ENCODE data around the gene STATH.
A peak's percentile ranks its signal among the peaks of the same experiment; 100 is the strongest.
"Not testable (repeated sequence)": the region's sequence is repeated elsewhere in the genome, so short reads cannot be mapped to it uniquely, and the experiment has no call there.

Gene STATH, protein sequence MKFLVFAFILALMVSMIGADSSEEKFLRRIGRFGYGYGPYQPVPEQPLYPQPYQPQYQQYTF

DNA sequence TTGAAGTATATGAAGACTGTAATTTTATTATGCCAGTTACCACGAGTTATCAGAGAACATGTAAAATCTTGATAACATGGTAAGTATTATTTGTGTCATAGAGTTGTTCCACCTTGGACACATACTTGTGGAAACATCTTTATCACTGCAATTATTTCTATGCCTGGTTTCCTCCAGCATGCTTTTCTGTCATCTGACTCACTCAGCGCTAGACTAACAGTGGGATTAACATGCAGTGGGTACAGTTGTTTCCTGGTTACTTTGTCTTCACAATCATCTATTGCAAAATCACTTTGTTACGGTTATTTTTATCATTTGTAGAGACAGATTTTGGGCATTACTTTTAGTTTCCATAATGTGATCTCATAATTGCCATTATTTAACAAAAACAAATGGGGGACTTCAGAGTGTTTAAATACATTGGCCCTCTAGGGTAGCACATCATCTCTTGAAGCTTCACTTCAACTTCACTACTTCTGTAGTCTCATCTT, at the start of gene STATH:
STATH (plus strand) TSS at position 441 of the 491 bp plus-strand sequence. CDS start 2,472 bp downstream, outside the sequence.
- no peak for DNase-seq

DNA sequence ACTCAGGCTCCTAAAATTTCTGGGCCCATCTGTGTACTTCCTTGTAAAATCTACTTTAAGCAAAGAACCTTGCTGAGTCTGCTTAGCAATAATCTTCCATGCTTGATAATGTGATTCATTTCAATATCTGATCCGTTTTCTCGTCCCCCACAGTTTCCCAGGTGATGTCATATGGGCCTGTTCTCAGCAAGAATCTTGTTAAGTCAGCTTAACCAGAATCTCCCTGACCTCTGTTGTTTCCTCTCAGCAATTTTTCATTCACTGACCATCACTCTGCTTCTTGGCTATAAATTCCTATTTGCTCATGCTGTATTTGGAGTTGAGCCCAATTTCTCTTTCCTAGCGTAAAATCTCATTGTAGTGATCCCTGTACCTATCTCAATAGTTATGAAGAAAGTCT, 44.2 kb upstream of the STATH start:
- DNase-seq = no peak

DNA sequence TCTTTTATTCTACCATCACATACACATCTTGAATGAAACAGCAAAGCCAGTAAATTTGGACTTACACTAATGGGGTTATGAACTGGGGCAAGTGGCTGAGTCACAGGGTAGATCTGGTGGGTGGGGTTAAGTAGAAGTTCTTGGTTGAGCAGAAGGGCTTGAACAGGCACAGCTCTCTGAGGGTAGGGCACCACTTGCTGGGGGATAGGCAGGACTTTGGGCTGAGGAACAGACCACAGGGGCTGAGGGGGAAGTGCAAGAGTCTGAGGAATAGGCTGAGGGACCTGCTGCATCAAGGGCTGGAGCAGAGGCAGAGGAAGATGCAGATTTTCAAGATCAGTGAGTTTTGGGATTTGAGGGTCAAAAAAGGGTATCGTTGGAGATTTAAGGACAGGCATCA, 38.6 kb upstream of the STATH start:
- DNase-seq = no peak

DNA sequence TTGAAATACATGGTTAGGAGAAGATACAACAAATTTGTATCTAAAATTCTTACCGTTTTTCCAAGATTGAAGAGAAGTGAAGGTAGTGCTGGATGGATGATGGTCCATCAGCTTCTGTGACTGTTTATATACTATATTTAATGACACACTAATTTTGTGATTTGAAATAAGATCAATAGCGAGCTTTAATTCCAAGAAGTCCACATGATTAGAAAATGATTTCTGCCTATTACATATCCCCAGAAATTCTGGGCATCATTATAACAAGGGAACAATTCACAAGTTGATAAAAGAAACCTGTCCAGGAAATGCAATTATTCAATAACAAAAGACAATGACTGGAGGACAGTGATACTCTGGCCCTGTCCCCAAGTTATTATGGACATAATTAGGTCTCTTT, 30.1 kb upstream of the STATH start, which contains the start of gene CSN2:
CSN2 (minus strand) TSS at position 101 of the 400 bp plus-strand sequence. CDS start 4,733 bp downstream, outside the sequence.
- DNase-seq = no peak

DNA sequence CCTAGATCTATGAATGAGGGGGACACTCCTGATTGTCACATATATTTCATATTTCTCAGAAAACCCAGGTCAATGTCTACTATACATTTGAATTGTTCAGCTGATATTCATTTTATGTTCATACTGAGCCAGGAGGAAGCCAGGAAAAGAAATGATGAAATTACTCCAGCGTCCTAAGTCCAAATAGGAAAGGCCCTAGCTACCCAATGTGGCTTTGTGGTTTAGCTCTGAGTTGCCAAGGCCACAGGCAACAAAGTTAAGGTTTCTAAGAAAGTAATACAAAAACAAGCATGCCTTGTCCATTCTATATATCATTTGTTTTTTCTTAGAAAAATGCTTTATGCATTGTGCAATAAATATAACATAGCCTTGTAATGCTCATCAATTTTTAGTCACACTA, 25.7 kb upstream of the STATH start:
- DNase-seq = no peak

DNA sequence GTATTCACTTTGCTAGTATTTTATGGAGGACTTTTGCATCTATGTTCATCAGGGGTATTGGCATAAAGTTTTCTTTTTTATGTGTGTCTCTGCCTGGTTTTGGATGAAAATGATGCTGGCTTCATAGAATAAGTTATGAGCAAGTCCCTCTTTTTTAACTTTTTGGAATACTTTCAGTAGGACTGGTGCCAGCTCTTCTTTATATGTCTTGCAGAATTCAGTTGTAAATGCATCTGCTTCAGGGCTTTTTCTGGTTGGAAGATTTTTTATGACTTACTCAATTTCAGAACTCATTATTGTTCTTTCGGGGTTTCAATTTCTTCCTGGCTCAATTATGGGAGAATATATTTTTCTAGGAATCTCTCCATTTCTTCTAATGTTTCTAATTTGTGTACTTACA, 21.1 kb upstream of the STATH start:
- DNase-seq = no peak

DNA sequence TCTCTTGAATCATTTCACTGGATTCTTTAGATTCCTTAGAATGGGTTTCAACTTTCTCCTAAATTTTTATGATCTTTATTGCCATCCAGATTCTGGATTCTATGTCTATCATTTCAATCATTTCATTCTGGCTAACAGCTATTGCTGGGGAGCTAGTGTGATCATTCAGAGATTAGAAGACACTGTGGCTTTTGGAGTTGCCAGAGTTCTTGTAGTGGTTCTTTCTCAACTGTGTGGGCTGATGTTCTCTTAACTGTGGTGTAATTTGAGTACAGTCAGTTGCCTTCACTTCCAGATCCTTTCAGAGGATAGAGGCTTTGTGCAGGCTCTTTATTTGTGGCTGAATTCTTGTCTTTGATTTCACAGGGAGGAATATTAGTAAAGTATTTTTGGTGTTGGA, 18.2 kb upstream of the STATH start:
- no peak for DNase-seq

DNA sequence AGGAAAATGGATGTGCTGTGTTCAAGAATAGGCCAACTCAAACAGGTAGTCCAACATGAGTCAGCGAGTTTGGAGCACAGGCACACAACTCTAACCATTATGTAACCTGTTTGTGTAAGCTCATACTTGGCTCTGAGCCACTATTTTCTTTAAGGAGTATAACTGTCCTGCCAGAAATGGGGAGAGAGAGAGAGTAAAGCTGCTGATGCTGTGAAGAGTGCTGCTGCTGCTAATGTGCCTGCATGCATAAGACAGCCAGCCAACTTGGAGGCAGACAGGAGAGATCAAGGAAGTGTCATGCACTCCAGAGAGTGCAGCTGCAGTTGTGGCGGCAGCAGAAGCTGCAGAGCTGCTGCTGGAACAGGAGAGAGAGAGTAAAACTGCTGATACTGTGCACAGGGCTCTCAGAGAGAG, 11.7 kb upstream of the STATH start:
- peak; percentile 67 to 68 for DNase-seq

DNA sequence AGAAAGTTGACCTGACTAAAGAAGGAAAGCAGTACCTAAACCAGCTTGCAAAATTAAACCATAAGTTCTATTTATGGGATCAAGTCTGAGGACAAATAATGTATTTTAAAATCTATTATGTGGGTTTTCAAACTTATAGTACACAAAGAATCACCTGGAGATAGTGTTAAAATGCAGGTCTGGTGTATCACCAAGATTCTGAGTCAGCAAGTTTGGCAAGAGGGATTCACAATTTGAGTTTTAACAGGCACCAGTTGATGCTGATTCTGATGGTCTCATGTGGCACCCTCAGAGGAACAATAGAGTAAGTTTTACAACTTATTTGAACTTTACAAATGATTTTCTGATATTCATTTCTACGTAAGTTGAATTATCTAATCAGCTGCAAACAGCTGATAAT, 9.1 kb upstream of the STATH start:
- no peak for DNase-seq

DNA sequence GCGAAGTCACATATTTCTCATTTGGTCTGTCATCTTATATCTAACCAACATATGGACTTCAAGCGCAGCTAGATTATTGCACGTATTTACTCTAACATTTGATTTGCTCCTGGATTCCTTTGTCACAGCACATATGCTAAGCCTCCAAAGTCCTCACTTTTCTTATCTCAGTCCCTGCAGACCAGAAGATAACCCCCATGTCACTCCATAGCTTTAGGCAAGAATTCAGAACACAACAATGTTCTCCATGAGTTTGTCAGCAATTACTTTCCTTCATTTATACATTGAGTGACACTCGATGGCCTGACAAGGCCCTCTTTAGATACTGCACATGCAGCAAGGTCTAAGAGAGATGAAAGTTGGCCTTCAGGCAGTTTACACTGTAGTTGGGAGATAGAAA, 4.8 kb upstream of the STATH start:
- DNase-seq = no peak

DNA sequence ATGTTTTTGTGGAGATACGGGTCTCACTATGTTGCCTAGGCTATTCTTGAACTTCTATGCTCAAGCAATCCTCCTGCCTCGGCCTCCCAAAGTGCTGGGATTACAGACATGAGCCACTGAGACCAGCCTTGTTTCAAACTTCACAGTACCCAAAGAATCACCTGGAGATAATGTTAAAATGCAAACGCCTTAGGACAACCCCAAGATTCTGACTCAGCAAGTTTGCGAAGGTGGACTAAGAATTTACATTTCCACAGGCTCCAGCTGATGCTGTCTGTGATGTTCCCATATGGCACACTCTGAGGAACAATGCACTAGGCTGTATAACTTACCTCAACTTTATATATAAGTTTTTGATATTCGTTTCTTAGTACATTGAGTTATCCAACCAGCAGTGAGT, 984 bp upstream of the STATH start:
- no peak for DNase-seq

DNA sequence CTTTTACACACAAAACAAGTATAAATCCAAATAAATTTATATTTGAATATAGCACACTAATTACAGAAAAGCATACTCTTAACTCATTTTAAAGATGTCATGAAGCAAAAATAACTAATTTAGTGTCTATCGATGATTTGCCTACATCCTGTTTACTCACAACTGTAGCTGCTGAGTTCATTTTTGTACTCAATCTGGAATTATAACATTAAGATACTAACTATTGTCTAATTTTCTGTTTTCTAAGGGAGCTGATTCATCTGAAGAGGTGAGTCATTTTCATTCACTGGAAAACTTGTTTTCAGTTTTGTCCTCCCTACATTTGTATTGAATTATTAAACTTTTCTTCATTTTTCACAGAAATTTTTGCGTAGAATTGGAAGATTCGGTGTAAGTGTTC, 3.7 kb downstream of the STATH start:
- no peak for DNase-seq

DNA sequence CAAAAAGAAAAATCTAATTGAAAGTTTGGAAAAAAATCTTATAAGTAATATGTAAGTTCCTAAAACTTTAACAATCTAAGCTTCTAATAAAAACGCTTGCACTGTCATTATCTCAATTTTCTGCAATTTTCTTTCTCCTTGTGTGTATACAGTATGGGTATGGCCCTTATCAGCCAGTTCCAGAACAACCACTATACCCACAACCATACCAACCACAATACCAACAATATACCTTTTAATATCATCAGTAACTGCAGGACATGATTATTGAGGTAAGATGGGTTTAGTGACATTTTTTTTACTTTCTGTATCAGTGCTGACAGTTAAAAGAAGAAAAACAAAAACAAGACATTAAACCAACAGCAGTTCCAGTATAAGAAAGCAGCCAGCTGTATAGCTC, 4.9 kb downstream of the STATH start:
- no peak for DNase-seq

DNA sequence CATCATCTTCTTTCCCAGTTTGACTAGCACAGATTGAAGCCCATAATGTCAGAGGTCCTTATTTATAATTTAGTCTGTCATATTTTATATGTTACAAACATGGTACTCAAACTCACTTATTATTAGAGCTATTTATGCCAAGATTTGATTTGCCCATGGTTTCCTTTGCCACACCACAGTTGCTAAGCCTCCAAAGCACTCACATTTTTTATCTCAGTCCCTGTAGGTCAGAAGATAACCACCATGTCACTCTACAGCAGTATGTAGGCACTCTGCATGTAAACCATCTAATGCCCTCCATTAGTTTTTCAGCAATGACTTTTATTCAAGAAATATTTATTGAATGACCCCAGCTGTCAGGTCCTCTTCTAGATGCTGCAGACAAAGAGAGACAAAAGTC, 6.7 kb downstream of the STATH start:
- no peak for DNase-seq

DNA sequence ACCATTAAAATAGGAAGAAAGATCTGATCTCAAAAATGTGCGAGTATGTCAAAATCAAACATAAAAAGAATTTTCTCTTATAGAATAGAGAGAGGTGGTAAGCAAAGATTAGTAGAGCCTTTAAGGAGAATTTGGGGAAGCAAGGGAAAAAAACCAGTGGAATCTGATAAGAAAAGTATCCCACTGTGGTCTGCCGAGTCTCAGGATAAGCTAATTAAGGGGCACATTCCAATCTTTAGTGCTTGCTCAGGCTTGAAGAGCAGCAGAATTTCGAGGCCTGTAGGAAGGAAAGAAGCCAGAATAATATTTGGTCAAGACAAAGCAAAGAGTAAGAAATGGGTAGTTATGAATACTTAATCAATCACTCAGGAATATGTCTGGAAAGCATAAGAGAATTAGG, 13.0 kb downstream of the STATH start:
- DNase-seq = no peak

DNA sequence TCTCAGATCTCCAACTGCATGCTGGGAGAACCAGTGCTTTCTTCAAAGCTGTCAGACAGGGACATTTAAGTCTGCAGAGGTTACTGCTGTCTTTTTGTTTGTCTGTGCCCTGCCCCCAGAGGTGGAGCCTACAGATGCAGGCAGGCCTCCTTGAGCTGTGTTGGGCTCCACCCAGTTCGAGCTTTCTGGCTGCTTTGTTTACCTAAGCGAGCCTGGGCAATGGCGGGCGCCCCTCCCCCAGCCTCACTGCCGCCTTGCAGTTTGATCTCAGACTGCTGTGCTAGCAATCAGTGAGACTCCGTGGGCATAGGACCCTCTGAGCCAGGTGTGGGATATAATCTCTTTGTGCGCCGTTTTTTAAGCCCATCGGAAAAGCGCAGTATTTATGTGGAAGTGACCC, 23.2 kb downstream of the STATH start:
- DNase-seq = not testable (repeated sequence)

DNA sequence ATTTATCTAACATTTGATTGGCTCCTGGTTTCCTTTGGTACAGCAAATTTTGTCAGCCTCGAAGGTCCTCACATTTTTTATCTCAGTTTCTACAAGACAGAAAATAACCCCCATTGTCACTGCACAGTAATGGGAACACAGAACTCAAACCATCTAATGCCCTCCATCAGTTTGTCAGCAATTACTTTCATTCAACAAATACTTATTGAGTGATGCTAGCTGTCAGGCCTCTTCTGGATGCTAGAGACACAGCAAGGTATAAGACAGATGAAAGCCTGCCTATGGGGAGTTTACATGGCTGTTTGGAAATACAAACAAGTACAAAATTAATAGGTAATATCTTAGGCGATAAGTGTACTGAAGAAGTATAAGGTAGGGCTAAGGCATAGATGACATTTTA, 27.5 kb downstream of the STATH start:
- DNase-seq = no peak

DNA sequence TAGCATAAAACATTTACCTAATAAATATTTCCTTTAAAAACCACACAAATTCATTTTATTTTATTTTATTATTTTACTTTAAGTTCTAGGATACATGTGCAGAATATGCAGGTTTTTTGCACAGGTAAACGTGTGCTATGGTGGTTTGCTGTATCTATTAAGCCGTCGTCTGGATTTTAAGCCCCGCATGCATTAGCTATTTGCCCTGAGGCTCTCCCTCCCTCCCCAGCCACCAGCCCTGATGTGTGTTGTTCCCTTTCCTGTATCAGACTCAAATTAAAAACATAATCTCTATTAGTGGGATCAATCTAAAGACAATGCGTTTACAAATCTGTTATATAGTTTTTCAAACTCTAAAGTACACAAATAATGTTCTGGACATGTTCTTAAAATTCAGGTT, 31.2 kb downstream of the STATH start:
- no peak for DNase-seq

DNA sequence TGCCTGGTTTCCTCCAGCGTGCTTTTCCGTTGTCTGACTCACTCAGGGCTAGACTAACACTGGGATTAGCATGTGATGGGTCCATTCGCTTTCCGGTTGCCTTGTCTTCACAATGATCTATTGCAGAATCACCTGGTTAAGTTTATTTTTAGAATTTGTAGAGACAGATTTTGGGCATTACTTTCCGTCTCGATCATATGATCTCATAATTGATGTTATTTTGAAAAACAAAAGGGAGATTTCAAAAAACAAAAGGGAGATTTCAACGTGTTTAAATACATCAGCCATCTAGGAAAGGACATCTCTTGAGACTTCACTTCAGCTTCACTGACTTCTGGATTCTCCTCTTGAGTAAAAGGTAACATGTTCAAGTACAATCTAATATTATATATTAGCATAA, 32.4 kb downstream of the STATH start, which contains the start of gene HTN3:
HTN3 (plus strand) TSS at position 301 of the 400 bp plus-strand sequence. CDS start 2,282 bp downstream, outside the sequence.
- DNase-seq = not testable (repeated sequence)

DNA sequence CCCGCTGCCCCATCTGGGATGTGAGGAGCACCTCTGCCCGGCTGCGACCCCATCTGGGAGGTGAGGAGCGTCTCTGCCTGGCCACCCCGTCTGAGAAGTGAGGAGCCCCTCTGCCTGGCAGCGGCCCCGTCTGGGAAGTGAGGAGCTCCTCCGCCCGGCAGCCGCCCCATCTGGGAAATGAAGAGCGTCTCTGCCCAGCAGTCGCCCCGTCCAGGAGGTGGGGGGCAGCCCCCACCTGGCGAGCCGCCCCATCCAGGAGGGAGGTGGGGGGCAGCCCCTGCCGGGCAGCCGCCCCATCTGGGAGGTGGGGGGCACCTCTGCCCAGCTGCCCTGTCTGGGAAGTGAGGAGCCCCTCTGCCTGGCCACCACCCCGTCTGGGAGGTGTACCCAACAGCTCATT, 41.8 kb downstream of the STATH start:
- not testable (repeated sequence) for DNase-seq

DNA sequence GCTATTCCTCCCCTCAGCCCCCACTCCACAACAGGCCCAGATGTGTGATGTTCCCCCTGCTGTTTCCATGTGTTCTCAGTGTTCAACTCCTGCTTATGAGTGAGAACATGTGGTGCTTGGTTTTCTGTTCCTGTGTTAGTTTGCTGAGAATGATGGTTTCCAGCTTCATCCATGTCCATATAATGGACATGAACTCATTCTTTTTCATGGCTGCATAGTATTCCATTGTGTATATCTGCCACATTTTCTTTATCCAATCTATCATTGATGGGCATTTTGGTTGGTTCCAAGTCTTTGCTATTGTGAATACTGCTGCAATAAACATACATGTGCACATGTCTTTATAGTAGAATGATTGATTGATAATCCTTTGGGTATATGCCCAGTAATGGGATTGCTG, 44.2 kb downstream of the STATH start:
- not testable (repeated sequence) for DNase-seq

DNA sequence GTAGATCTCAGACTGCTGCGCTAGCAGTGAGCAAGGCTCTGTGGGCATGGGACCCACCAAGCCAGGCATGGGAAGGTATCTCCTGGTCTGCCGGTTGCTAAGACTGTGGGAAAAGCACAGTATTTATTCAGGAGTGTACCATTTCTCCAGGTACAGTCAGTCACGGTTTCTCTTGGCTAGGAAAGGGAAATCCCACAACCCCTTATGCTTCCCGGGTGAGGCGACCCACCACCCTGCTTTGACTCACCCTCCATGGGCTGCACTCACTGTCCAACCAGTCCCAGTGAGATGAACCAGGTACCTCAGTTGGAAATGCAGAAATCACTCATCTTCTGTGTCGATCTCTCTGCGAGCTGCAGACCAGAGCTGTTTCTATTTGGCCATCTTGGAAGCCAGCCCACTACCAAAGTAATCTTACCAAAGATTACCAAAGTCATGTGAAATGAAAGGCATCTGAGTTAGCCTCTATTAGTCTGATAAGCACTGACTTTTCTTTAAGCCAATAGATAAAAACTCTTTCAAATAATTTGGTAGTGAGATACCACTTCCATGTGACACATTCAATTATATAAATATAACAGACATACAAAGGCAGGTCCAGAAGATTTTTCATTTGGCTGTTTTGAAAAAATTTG, 46.0 kb downstream of the STATH start:
- DNase-seq = no peak

DNA sequence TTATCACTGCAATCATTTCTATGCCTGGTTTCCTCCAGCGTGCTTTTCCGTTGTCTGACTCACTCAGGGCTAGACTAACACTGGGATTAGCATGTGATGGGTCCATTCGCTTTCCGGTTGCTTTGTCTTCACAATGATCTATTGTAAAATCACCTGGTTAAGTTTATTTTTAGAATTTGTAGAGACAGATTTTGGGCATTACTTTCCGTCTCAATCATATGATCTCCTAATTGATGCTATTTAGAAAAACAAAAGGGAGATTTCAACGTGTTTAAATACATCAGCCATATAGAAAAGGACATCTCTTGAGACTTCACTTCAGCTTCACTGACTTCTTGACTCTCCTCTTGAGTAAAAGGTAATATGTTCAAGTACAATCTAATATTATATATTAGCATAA, 54.4 kb downstream of the STATH start, which contains the start of gene HTN1:
HTN1 (plus strand) TSS at position 301 of the 400 bp plus-strand sequence. CDS start 2,639 bp downstream, outside the sequence.
- not testable (repeated sequence) for DNase-seq
